Left ventricle myocardium inferior (tissue), 1 donor: ENCODE data around the gene RFPL3. TPM values are rescaled to one million over a fixed set of nuclear protein-coding genes. Genes with fewer than 3 reads are reported as not detected.

Experiments used
- DNase-seq: peaks from one replicate; pipeline ENCODE4 v3.0.0-alpha.2; 2020
- H3K27ac ChIP-seq: fragments of 200-600 bp; replicated peaks from 2 replicates; pipeline ENCODE4 v1.8.0; 2021
- H3K27me3 ChIP-seq: fragments of 200-600 bp; 2 replicates; pipeline ENCODE4 v1.8.0; 2021; ENCODE audit warnings: low read depth
- H3K36me3 ChIP-seq: fragments of 200-600 bp; 2 replicates; pipeline ENCODE4 v1.8.0; 2021
- H3K4me1 ChIP-seq: fragments of 200-600 bp; 2 replicates; pipeline ENCODE4 v1.8.0; 2021
- H3K4me3 ChIP-seq: fragments of 200-600 bp; 2 replicates; pipeline ENCODE4 v1.8.0; 2021; ENCODE audit warnings: mild to moderate bottlenecking, moderate library complexity
- H3K9me3 ChIP-seq: fragments of 200-600 bp; replicated peaks from 2 replicates; pipeline ENCODE4 v1.8.0; 2021
- intact Hi-C: fragments of 100-400 bp; cut with micrococcal nuclease; formaldehyde crosslinking; loops from one replicate; pipeline ENCODE4 v1.11.0; 2022
- total RNA-seq: library from RNA; stranded (reverse); fragmentation: NEBNext Ultra II Directional; extraction: Animal tissue kit (Norgen Biotek cat#: 25700); gene quantifications from one replicate; pipeline ENCODE4 v1.2.1, GENCODE V29; 2021
- TF ChIP-seq, protein P1 (sequence below): fragments of 200-600 bp; IDR thresholded peaks from 2 replicates; pipeline ENCODE4 v1.8.0; 2021; ENCODE audit warnings: antibody characterized with exemption, mild to moderate bottlenecking, borderline replicate concordance
- donor health status: DM: no; HTN: yes; CAD: no; lungs with severe emphysema.

The RFPL3 gene
- total RNA-seq, 1 donor from 2014 or later = not detected

DNA sequence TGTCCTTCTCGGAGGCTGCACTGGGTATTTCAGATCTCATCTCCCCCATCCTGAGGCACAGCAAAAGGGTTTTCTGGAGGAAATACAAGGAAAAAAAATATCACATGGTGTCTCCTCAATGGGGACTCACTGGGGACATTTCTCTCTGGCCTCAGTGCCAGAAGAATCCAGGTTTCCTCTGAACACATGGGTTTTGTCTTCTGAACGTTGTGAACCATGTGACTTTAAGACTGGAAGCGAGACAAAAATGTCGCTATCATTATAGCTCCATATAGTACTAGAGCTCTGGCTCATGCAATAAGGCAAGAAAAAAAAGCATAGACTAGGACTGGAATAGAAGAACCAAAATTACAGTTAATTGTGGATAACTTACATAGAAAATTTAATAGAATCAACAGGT lies 44.9 kb upstream of the RFPL3 start:
- H3K27me3 ChIP-seq = peaks cover 38% of the 10 kb centered on the region
- TF ChIP-seq, protein P1, sequence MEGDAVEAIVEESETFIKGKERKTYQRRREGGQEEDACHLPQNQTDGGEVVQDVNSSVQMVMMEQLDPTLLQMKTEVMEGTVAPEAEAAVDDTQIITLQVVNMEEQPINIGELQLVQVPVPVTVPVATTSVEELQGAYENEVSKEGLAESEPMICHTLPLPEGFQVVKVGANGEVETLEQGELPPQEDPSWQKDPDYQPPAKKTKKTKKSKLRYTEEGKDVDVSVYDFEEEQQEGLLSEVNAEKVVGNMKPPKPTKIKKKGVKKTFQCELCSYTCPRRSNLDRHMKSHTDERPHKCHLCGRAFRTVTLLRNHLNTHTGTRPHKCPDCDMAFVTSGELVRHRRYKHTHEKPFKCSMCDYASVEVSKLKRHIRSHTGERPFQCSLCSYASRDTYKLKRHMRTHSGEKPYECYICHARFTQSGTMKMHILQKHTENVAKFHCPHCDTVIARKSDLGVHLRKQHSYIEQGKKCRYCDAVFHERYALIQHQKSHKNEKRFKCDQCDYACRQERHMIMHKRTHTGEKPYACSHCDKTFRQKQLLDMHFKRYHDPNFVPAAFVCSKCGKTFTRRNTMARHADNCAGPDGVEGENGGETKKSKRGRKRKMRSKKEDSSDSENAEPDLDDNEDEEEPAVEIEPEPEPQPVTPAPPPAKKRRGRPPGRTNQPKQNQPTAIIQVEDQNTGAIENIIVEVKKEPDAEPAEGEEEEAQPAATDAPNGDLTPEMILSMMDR = no peak
- H3K9me3 ChIP-seq = no peaks in the 10 kb centered on the region
- no peaks in the 10 kb centered on the region for H3K4me1 ChIP-seq
- no peak overlapping the region for H3K27ac ChIP-seq
- H3K36me3 ChIP-seq = no peaks in the 10 kb centered on the region
- intact Hi-C loops = no loop called here
- DNase-seq = no peak
- no peak overlapping the region for H3K4me3 ChIP-seq

DNA sequence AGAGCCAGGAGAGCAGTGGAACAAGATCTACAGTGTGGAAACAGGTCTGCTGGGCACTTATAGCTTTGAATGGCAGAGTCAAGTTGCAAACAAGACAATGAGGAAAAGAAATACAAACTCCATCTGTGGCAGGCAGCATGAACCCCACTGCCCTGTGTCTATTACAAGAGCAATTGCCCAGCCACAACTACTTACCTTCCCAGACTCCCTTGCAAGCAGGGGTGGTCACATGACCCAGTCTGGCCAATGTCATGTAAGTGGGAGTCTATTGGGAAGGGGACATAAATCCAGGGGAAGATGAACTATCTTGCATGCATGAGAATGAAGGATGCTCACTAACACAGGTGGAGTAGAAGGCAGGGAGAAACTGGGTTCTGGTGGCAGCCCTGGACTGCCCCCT lies 44.1 kb upstream of the RFPL3 start:
- intact Hi-C loops = no loop called here
- Histone ChIP-seq H3K27me3 (peaks cover 31% of the 10 kb centered on the region), H3K4me1 (no peaks in the 10 kb centered on the region), H3K36me3 (no peaks in the 10 kb centered on the region), H3K9me3 (no peaks in the 10 kb centered on the region), H3K4me3 (no peak overlapping the region), H3K27ac (no peak overlapping the region)
- DNase-seq = no peak
- TF ChIP-seq, protein P1 = no peak

DNA sequence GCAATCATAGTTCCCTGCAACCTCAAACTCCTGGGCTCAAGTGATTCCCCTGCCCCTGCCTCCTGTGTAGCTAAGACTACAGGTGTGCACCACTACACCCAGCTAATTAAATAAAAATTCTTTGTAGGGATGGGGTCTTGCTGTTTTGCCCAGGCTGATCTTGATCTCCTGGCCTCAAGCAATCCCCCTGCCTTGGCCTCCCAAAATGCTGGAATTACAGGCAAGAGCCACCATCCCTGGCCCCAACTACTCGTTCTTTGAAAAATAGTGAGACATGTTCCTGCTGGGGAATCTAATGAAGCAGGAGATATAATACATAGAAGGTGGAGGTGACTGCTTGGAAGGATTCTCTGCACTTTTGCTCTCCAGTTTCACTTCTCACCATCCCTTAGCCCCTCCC lies 40.1 kb upstream of the RFPL3 start:
- DNase-seq = no peak
- TF ChIP-seq, protein P1 = no peak
- H3K27ac ChIP-seq = no peak overlapping the region
- no peaks in the 10 kb centered on the region for H3K4me1 ChIP-seq
- intact Hi-C loops = no loop called here
- H3K9me3 ChIP-seq = no peaks in the 10 kb centered on the region
- H3K36me3 ChIP-seq = no peaks in the 10 kb centered on the region
- H3K27me3 ChIP-seq = peaks cover 16% of the 10 kb centered on the region
- no peak overlapping the region for H3K4me3 ChIP-seq

DNA sequence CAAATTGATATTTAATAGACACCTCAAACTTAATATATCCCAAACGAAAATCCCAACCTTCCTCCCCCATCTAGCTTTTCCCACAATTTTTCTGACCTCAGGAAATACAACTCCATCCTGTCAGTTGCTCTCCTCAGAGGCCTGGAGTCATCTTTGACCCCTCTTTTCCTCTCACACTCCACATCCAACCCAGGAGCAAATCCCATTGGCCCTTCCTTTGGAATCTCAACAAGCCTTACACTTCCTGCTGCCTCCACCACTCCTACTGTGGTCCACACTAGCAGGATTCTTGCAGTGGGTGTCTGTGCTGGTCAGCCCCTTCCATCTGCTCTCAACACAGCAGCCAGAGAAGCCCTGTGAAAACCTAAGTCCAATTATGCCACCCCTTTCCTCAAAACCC lies 39.3 kb upstream of the RFPL3 start:
- intact Hi-C loops = no loop called here
- Histone ChIP-seq H3K27ac (no peak overlapping the region), H3K4me1 (no peaks in the 10 kb centered on the region), H3K36me3 (no peaks in the 10 kb centered on the region), H3K4me3 (no peak overlapping the region), H3K9me3 (no peaks in the 10 kb centered on the region), H3K27me3 (peaks cover 16% of the 10 kb centered on the region)
- DNase-seq = no peak
- TF ChIP-seq, protein P1 = no peak

DNA sequence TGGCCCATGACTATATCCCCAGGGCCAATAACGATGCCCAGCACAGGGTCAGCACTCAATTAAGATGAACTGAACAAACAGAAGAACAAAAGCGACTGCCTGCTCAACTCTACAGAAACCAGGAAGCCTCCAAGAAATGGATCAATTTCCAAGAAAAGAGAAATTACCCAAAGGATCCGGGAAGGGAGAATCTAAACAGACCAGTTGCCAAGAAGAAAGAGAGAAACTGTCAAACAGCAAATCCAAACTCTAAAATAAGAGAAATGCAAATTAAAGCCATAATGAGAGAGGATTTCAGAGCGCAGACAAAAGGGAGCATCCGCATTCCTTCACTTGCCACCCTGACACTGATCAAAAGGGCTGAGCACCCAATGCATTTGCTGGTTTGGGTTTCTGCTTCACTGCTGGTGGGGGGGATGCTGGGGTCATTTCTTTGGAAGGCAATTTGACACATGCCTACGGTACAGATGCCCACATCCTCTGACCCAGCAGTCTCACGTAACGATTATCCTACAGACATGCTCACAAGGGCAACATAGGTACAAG lies 37.7 kb upstream of the RFPL3 start:
- no peak for DNase-seq
- H3K4me3 ChIP-seq = no peak overlapping the region
- intact Hi-C loops = no loop called here
- H3K9me3 ChIP-seq = no peaks in the 10 kb centered on the region
- H3K36me3 ChIP-seq = no peaks in the 10 kb centered on the region
- H3K27ac ChIP-seq = no peak overlapping the region
- H3K4me1 ChIP-seq = no peaks in the 10 kb centered on the region
- TF ChIP-seq, protein P1 = no peak
- H3K27me3 ChIP-seq = peaks cover 16% of the 10 kb centered on the region
